ENCODE data around the gene CACNB4.

Gene CACNB4

DNA sequence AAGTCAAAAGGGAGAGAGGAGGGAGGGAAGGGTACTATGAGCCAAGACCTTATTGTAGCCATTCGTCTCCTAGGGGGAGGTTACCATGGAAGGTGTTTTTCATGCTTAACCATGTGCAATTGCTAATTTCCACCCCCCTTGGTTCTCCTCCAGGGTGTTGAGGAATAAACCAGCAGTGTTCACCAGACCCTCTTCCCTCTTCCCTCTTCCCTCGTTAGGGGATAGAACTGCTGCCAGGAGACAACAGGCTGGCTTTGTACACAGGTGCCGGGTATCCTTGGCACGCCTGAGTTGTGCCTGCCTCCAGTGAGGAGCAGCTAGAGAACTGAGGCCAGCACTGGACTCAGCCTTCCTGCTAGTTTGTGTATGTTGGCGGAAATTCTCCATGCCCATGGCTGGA is 229.6 kb downstream of the CACNB4 start:
- no peak for DNase-seq (ENCODE audit: low read depth)
- H3K4me3 ChIP-seq (ENCODE audit: low read length), result no peak overlapping the region
- TF ChIP-seq, protein P1, sequence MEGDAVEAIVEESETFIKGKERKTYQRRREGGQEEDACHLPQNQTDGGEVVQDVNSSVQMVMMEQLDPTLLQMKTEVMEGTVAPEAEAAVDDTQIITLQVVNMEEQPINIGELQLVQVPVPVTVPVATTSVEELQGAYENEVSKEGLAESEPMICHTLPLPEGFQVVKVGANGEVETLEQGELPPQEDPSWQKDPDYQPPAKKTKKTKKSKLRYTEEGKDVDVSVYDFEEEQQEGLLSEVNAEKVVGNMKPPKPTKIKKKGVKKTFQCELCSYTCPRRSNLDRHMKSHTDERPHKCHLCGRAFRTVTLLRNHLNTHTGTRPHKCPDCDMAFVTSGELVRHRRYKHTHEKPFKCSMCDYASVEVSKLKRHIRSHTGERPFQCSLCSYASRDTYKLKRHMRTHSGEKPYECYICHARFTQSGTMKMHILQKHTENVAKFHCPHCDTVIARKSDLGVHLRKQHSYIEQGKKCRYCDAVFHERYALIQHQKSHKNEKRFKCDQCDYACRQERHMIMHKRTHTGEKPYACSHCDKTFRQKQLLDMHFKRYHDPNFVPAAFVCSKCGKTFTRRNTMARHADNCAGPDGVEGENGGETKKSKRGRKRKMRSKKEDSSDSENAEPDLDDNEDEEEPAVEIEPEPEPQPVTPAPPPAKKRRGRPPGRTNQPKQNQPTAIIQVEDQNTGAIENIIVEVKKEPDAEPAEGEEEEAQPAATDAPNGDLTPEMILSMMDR (conservative IDR thresholded peaks at IDR 0.05; ENCODE audit: low read length), result no peak

DNA sequence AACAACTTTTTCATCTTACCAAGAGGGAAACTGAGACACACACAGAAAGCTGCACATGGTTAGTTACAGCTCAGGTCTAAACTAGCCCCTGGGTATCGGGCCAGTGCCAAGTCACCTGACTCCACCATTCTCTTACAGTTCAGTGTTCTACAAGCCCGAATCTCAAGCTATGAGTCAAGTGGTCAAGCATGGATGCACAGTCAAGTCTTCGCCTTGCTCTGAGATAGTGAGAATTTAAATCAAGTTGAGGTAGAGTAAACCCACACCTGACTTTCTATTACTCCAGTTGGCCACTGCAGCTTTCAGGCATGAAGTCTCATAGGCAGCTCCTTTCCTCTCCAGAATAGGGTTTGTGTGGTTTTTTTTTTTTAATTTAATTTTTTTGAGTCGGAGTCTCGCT is 236.1 kb downstream of the CACNB4 start:
- TF ChIP-seq, protein P1 (conservative IDR thresholded peaks at IDR 0.05; ENCODE audit: low read length), result no peak
- no peak overlapping the region for H3K4me3 ChIP-seq (ENCODE audit: low read length)
- DNase-seq (ENCODE audit: low read depth), result no peak

- TF ChIP-seq, protein P1 (conservative IDR thresholded peaks at IDR 0.05; ENCODE audit: low read length), result no peak
- DNase-seq (ENCODE audit: low read depth), result no peak
- no peak overlapping the region for H3K4me3 ChIP-seq (ENCODE audit: low read length)
Measured at GRCh38 chr2:151861174-151861573, 237.7 kb downstream of the CACNB4 start.

GRCh38 chr2:151860613-151861146 is 238.2 kb downstream of the CACNB4 start:
- TF ChIP-seq, protein P1 (conservative IDR thresholded peaks at IDR 0.05; ENCODE audit: low read length), result no peak
- H3K4me3 ChIP-seq (ENCODE audit: low read length), result no peak overlapping the region
- DNase-seq (ENCODE audit: low read depth), result peak; percentile 33

GRCh38 chr2:151860210-151860609 is 238.6 kb downstream of the CACNB4 start:
- DNase-seq (ENCODE audit: low read depth), result no peak
- TF ChIP-seq, protein P1 (conservative IDR thresholded peaks at IDR 0.05; ENCODE audit: low read length), result no peak
- H3K4me3 ChIP-seq (ENCODE audit: low read length), result no peak overlapping the region

DNA sequence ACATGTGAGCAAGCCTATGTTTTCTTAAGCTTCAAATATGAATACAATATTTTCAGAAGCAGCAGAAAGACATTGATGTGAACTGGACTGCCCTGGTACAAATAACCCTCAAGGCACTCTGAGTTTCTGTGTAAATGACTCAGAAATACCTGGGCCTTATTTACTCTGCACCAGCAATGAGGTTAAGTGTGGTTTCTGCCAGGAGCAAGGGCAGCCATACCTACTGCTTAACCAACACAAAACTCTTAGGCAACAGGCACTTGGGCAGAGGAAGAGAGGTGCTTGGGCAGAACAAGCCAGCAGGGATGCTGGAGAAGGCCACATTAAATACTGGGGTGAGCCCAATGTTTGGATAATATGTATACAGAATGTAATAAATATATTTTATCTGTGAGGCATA is 241.2 kb downstream of the CACNB4 start:
- H3K4me3 ChIP-seq (ENCODE audit: low read length), result no peak overlapping the region
- no peak for DNase-seq (ENCODE audit: low read depth)
- TF ChIP-seq, protein P1 (conservative IDR thresholded peaks at IDR 0.05; ENCODE audit: low read length), result no peak

DNA sequence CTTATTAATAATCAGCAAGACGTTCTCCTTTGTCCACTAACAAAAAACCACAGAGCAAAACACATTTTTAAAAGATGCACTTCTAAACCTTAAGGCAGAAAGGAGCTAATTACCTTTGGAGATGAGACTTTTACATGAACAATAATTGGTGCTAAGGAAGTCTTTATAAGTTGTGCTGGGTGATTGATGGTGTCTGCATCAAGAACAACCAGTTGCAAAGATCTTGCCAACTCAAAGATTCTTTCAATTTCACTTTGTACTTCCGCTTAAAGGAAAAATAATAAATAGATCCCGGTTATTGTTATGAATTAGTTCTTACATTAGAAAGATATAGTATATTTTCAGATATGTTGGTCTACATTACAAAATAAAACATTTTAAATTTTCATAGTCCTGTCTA is 243.7 kb downstream of the CACNB4 start:
- no peak overlapping the region for H3K4me3 ChIP-seq (ENCODE audit: low read length)
- TF ChIP-seq, protein P1 (conservative IDR thresholded peaks at IDR 0.05; ENCODE audit: low read length), result no peak
- DNase-seq (ENCODE audit: low read depth), result no peak

Measured in AG10803 (cell line).